ENCODE measurements around the gene CDC42EP4. TPM values are rescaled to one million over a fixed set of nuclear protein-coding genes. Genes with fewer than 3 reads are reported as not detected.

CDC42EP4 gene
- total and polyA plus RNA-seq, 10 of the 15 experiments (the other 5 are each of a cell fraction or from before 2014, with no cell fraction given) = 0.05 to 7.1 (median 2.7) TPM

GRCh38 chr17:73234736-73235135, 77.1 kb downstream of the CDC42EP4 start:
- ATAC-seq (no peak), FAIRE-seq (no peak), DNase-seq (ENCODE audit: low read depth, low spot score) (no peak)
- WGBS (ENCODE audit: insufficient coverage, insufficient replicate concordance, low lambda C conversion rate, missing lambda C conversion rate) = 81% methylated on average over 10 of the region's 10 CpGs
- ChIA-PET POLR2A (interaction anchor here (0.6 to 1.5 kb wide), 3 partner anchors 15 to 604 kb away, joined by 3 to 7 read pairs (median 5); no protein-coding TSS in a partner anchor), SMC1A (ENCODE audit: uncharacterized antibody, unreplicated experiment) (interaction anchor here (1.0 to 2.0 kb wide), 4 partner anchors 8 to 77 kb away, joined by 3 to 6 read pairs (median 5); no protein-coding TSS in a partner anchor), RAD21 (ENCODE audit: unreplicated experiment) (interaction anchor here (1.1 to 1.8 kb wide), 2 partner anchors 43 to 508 kb away, joined by 4 to 5 read pairs; no protein-coding TSS in a partner anchor), CTCF (interaction anchor here (1.3 to 5.9 kb wide), 5 partner anchors 36 to 507 kb away, joined by 3 to 26 read pairs (median 4); no protein-coding TSS in a partner anchor)
- in situ Hi-C loops (cut with MboI) = no loop called here
- Histone ChIP-seq H3K4me1 (ENCODE audit: control insufficient read depth, insufficient read depth, low read length) (peaks cover 12% of the 10 kb centered on the region), H4K20me1 (ENCODE audit: control insufficient read depth, insufficient read depth) (no peaks in the 10 kb centered on the region), H3K4me3 (no peak overlapping the region), H2AFZ (ENCODE audit: control insufficient read depth, low read depth, low read length) (no peak overlapping the region), H3K4me2 (ENCODE audit: control insufficient read depth, insufficient read depth) (no peak overlapping the region), H3K36me3 (ENCODE audit: control insufficient read depth in 2 of 2, insufficient read depth in 2 of 2, low read length in 1 of 2) (peaks cover 3 to 10% of the 10 kb centered on the region in 2 experiments; a peak in 2 of 4 replicates), H3K27ac (ENCODE audit: control insufficient read depth, insufficient read depth) (no peak overlapping the region), H3K9me3 (replicated peaks; ENCODE audit: control insufficient read depth, insufficient read depth, low read length) (no peaks in the 10 kb centered on the region), H3K79me2 (ENCODE audit: control insufficient read depth, insufficient read depth, low read length) (peaks cover 47% of the 10 kb centered on the region), H3K27me3 (replicated peaks in 1 of 2; ENCODE audit: control insufficient read depth in 2 of 2, insufficient read depth in 2 of 2, low read length in 1 of 2) (no peaks in the 10 kb centered on the region), H3K9ac (ENCODE audit: control insufficient read depth, insufficient read depth, low read length) (no peak overlapping the region)
- intact Hi-C loops (cut with micrococcal nuclease; ENCODE audit: unreplicated experiment) = no loop called here
- TF ChIP-seq ATF7 (IDR thresholded peaks at IDR 0.05; ENCODE audit: low read depth) = no peak
- TF ChIP-seq TCF12 (IDR thresholded peaks at IDR 0.05; ENCODE audit: low read depth, low read length) = no peak
- TF ChIP-seq SUPT20H (IDR thresholded peaks at IDR 0.05; ENCODE audit: borderline replicate concordance, control insufficient read depth, low read depth, low read length) = no peak
- no peak for TF ChIP-seq NR2C1 (IDR thresholded peaks at IDR 0.05)
- no peak for TF ChIP-seq POLR2AphosphoS2 (IDR thresholded peaks at IDR 0.05; ENCODE audit: low read depth, low read length)
- no peak for TF ChIP-seq ASH2L (IDR thresholded peaks at IDR 0.05; ENCODE audit: borderline replicate concordance, low read depth)
- TF ChIP-seq ATF3 (IDR thresholded peaks at IDR 0.05; ENCODE audit: borderline replicate concordance, extremely low read depth, low read depth, low read length) = no peak
- no peak for TF ChIP-seq ZNF384 (IDR thresholded peaks at IDR 0.05; ENCODE audit: borderline replicate concordance, low read depth, low read length)
- TF ChIP-seq DPF2 (IDR thresholded peaks at IDR 0.05) = no peak
- TF ChIP-seq CBFB (IDR thresholded peaks at IDR 0.05; ENCODE audit: low read depth) = no peak
- TF ChIP-seq STAT1 (conservative IDR thresholded peaks at IDR 0.05) = no peak
- TF ChIP-seq IRF4 (IDR thresholded peaks at IDR 0.05; ENCODE audit: low read depth, low read length) = no peak
- no peak for TF ChIP-seq CEBPB (IDR thresholded peaks at IDR 0.05; ENCODE audit: borderline replicate concordance in 1 of 2, low read depth in 2 of 2, low read length in 2 of 2)
- no peak for TF ChIP-seq RELB (IDR thresholded peaks at IDR 0.05; ENCODE audit: low read depth)
- no peak for TF ChIP-seq NFYA (IDR thresholded peaks at IDR 0.05; ENCODE audit: borderline replicate concordance, low read depth, low read length)
- TF ChIP-seq PML (IDR thresholded peaks at IDR 0.05; ENCODE audit: low read length) = no peak
- no peak for TF ChIP-seq CREB1 (IDR thresholded peaks at IDR 0.05; ENCODE audit: low read depth)
- no peak for TF ChIP-seq TCF3 (IDR thresholded peaks at IDR 0.05; ENCODE audit: borderline replicate concordance, insufficient read depth, low read depth, low read length)
- TF ChIP-seq FOS (IDR thresholded peaks at IDR 0.05; ENCODE audit: borderline replicate concordance, extremely low read depth, insufficient read length) = no peak
- TF ChIP-seq BMI1 (IDR thresholded peaks at IDR 0.05; ENCODE audit: borderline replicate concordance) = no peak
- no TSS peak for BruUV-seq (replicated peaks)

Data from GM12878 (cell line).